Tibial artery (tissue), 4 donors: ENCODE data around the gene KNDC1.
A peak's percentile ranks its signal among the peaks of the same experiment; 100 is the strongest.

Experiments
- DNase-seq, 2 donors: peaks; one replicate each; pipeline ENCODE4 v3.0.0-alpha.2; 2019
- H3K27ac ChIP-seq, 2 donors: fragments of 200-600 bp; sonication (generic) in 1 of 2; 1 replicate in 1 of 2; 2 replicates in 1 of 2; pipeline ENCODE4 v1.5.1; 2018 to 2019; ENCODE audit warnings: mild to moderate bottlenecking in 1 of 2
- H3K27me3 ChIP-seq, 2 donors: fragments of 200-600 bp; sonication (generic) in 1 of 2; one replicate each; pipeline versions ENCODE4 v1.5.1 to v1.6.0; 2016 to 2019
- H3K36me3 ChIP-seq, 3 donors: fragments of 200-600 bp; sonication (generic) in 2 of 3; one replicate each; pipeline ENCODE4 v1.5.1; 2016 to 2019; ENCODE audit warnings: mild to moderate bottlenecking in 2 of 3
- H3K4me1 ChIP-seq, 4 donors: fragments of 200-600 bp; sonication (generic) in 2 of 4; 1 replicate in 3 of 4; 2 replicates in 1 of 4; pipeline ENCODE4 v1.5.1; 2016 to 2019
- H3K4me3 ChIP-seq, 2 donors: fragments of 200-600 bp; sonication (generic) in 1 of 2; 1 replicate in 1 of 2; 2 replicates in 1 of 2; pipeline ENCODE4 v1.5.1; 2018 to 2019; ENCODE audit warnings: mild to moderate bottlenecking in 2 of 2
- H3K9me3 ChIP-seq, 3 donors: fragments of 200-600 bp; sonication (generic) in 1 of 3; one replicate each; pipeline ENCODE4 v1.5.1; 2016 to 2019
- CTCF ChIP-seq, 2 experiments: fragments of 200-600 bp in 1 of 2; fragments of 450-650 bp in 1 of 2; IDR thresholded peaks; one replicate each; pipeline ENCODE4 v1.5.1; 2017 to 2019; ENCODE audit warnings: antibody characterized with exemption in 2 of 2, mild to moderate bottlenecking in 1 of 2, moderate library complexity in 1 of 2
- intact Hi-C: fragments of 100-400 bp; cut with DNase I; formaldehyde crosslinking; loops from one replicate; pipeline ENCODE4 v1.15.0; 2023; ENCODE audit warnings: low total_unique reads

Gene KNDC1

GRCh38 chr10:133235932-133236331 lies 75.9 kb downstream of the KNDC1 start:
- peak overlapping the region; percentile 16 to 32 for H3K4me3 ChIP-seq
- H3K36me3 ChIP-seq, result no peaks in the 10 kb centered on the region
- H3K9me3 ChIP-seq, result peaks cover 0 to 4% (median 0%) of the 10 kb centered on the region in 3 donors
- peaks cover 0 to 89% of the 10 kb centered on the region in 2 donors for H3K27me3 ChIP-seq
- no peak for DNase-seq
- H3K4me1 ChIP-seq, result peaks cover 0 to 33% (median 22%) of the 10 kb centered on the region in 4 donors
- no peak for TF ChIP-seq CTCF (IDR thresholded peaks at IDR 0.05)
- no peak overlapping the region for H3K27ac ChIP-seq
- intact Hi-C loops, result no loop called here

DNA sequence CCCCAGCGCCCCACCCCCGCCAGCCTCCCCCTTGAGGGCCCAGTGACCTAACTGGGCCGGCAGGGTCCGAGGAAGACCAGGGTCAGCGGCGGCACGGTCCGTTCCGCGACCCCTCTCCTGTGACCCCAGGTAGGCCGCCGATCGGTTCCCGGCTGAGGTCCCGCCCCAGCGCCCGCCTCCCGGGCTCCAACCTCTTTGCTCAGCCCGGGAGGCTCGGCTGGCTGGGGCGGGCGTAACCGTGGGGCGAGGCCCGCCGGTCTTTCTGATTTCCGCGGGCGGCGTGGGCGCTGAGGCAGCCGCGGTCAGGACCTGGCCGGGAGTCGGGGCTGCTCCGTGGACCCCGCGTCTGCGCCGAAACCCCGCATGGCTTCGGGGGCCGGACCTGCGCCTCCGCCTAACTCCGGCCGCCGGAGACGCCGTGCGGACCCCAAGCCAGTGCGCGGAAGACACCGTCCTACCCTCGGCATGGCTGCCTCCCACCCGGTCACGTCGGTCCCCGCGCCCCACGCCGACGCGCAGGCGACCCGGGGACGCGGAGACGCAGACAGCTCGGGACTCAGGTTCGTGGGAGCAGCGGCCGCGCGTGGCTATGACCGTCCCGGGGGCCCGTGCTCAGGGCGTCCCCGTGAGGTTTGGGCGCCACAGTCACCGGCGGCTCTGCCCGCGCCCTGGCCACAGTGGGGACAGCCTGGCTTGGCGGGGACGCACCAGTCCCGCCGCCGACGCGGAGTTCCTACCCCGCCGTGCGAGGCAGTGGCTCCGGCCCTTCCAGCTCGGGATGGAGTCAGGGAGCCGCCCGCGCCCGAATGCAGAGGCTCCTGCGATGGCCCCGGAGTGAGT lies 76.6 kb downstream of the KNDC1 start:
- no peak for DNase-seq
- Histone ChIP-seq H3K4me1 (peaks cover 0 to 32% (median 22%) of the 10 kb centered on the region in 4 donors), H3K27me3 (peaks cover 0 to 89% of the 10 kb centered on the region in 2 donors), H3K36me3 (no peaks in the 10 kb centered on the region), H3K4me3 (peak overlapping the region; percentile 16 to 32), H3K27ac (no peak overlapping the region), H3K9me3 (peaks cover 0 to 4% (median 0%) of the 10 kb centered on the region in 3 donors)
- no peak for TF ChIP-seq CTCF (IDR thresholded peaks at IDR 0.05)
- intact Hi-C loops, result no loop called here

- peaks cover 0 to 89% of the 10 kb centered on the region in 2 donors for H3K27me3 ChIP-seq
- H3K4me3 ChIP-seq, result peak overlapping the region; percentile 16 to 32
- DNase-seq, result no peak
These were observed 77.2 kb downstream of the KNDC1 start for GRCh38 chr10:133237241-133237587.

DNA sequence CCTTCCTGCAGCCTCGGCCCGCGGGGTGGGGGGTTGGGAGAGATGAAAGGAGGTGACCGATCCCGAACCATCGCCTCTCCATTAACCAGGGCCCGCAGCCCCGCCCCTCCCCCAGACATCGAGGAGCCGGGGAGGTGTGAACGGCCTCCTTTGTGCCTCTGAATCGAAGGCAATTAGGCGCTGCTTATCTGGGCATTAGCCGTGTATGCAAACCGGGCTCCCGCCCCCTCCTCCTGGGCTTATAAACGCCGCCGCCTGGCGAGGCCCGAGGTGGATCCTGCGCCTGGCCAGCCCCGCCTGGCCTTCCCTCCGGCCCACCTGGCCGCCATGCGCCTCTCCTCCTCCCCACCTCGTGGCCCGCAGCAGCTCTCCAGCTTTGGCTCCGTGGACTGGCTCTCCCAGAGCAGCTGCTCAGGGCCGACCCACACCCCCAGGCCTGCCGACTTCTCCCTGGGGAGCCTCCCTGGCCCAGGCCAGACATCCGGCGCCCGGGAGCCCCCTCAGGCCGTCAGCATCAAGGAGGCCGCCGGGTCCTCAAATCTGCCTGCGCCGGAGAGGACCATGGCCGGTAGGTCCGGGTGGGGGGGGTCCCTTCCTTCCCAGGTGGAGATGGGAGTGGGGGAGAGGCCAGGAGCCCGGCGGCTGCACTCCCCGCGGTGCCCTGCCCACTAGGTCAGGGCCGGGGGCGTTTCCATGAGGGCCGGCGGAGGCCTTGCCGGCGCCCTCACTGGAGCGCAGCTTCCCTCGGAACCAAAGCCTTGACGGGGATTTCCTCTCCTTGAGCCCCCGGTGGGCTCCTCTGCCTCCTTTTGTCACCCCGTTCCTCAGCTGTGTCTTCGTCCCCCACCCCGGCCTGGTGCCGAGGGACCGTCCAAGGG lies 77.8 kb downstream of the KNDC1 start, which contains the start of gene VENTX:
TSS of gene VENTX (plus strand) at position 268 of the 878 bp plus-strand sequence. CDS start at position 328, 60 bp downstream.
- no peak for TF ChIP-seq CTCF (IDR thresholded peaks at IDR 0.05)
- Histone ChIP-seq H3K27ac (no peak within 1 kb of the TSS), H3K36me3 (no peaks in the 10 kb centered on the region), H3K9me3 (peaks cover 0 to 3% (median 0%) of the 10 kb centered on the region in 3 donors), H3K4me1 (peaks cover 0 to 32% (median 22%) of the 10 kb centered on the region in 4 donors), H3K27me3 (peaks cover 0 to 89% of the 10 kb centered on the region in 2 donors), H3K4me3 (peak within 1 kb of the TSS; percentile 16 to 32)
- no peak for DNase-seq
- intact Hi-C loops, result no loop called here

More at GRCh38 chr10:133237241-133237587, 77.2 kb downstream of the KNDC1 start:
- Histone ChIP-seq H3K27ac (no peak overlapping the region), H3K9me3 (peaks cover 0 to 4% (median 0%) of the 10 kb centered on the region in 3 donors), H3K36me3 (no peaks in the 10 kb centered on the region), H3K4me1 (peaks cover 0 to 32% (median 22%) of the 10 kb centered on the region in 4 donors)
- intact Hi-C loops, result no loop called here
- no peak for TF ChIP-seq CTCF (IDR thresholded peaks at IDR 0.05)

DNA sequence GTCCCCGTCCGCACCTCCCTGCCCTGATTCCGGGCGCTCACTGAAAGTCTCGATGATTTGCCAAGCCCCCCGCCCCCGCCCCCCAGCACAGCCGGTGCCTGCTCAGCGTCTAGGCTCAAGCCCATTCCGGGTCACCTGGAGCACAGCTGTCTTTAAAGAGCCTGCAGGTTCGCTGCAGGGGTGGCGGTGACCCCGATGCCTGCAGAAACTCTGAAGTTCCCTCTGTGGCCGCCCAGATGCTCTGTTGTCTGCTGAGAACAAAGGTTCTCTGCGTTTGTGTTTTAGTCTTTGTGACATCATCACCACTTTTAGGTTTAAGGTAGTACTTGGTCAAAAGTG lies 78.4 kb downstream of the KNDC1 start:
- intact Hi-C loops, result no loop called here
- Histone ChIP-seq H3K36me3 (no peaks in the 10 kb centered on the region), H3K4me3 (no peak overlapping the region), H3K4me1 (peaks cover 0 to 32% (median 22%) of the 10 kb centered on the region in 4 donors), H3K27me3 (peaks cover 0 to 89% of the 10 kb centered on the region in 2 donors), H3K27ac (no peak overlapping the region), H3K9me3 (no peaks in the 10 kb centered on the region)
- TF ChIP-seq CTCF (IDR thresholded peaks at IDR 0.05), result no peak
- no peak for DNase-seq
